Globus pallidus (tissue), 1 donor: ENCODE data around the gene TRIM47.

Source experiments
- DNase-seq: peaks from one replicate; pipeline ENCODE4 v3.0.0-alpha.2; 2015; ENCODE audit warnings: low spot score

TRIM47 gene

GRCh38 chr17:75828741-75829140, 49.6 kb downstream of the TRIM47 start:
- no peak for DNase-seq

- DNase-seq = no peak
These were observed 50.3 kb downstream of the TRIM47 start for GRCh38 chr17:75828076-75828400.

- peak; percentile 78 for DNase-seq
These were observed 50.9 kb downstream of the TRIM47 start for GRCh38 chr17:75827308-75828075.

- no peak for DNase-seq
These were observed 51.6 kb downstream of the TRIM47 start for GRCh38 chr17:75826561-75827307.

GRCh38 chr17:75825748-75826370, 52.5 kb downstream of the TRIM47 start:
- DNase-seq = no peak

- no peak for DNase-seq
These were observed 53.2 kb downstream of the TRIM47 start for GRCh38 chr17:75825149-75825552.

GRCh38 chr17:75824666-75825065, 53.7 kb downstream of the TRIM47 start:
- no peak for DNase-seq
